Mesothelial cell of epicardium (in vitro differentiated cells): ENCODE data around the gene KRT38. TPM values are rescaled to one million over a fixed set of nuclear protein-coding genes. Genes with fewer than 3 reads are reported as not detected.

Experiments
- DNase-seq, 2 experiments: peaks; one replicate each; pipeline ENCODE4 v3.0.0; 2021; ENCODE audit warnings: low spot score in 2 of 2; ENCODE audit not compliant: unreplicated experiment in 2 of 2
- H3K27ac Mint-ChIP-seq: 2 replicates; pipeline ENCODE4 v1.8.0; 2021; ENCODE audit warnings: mixed read lengths
- H3K27me3 Mint-ChIP-seq: 2 replicates; pipeline ENCODE4 v1.8.0; 2021; ENCODE audit warnings: low read depth, mixed read lengths
- H3K36me3 Mint-ChIP-seq: 2 replicates; pipeline ENCODE4 v1.8.0; 2021; ENCODE audit warnings: mixed read lengths
- H3K4me1 Mint-ChIP-seq: 2 replicates; pipeline ENCODE4 v1.8.0; 2021; ENCODE audit warnings: mixed read lengths
- H3K4me3 Mint-ChIP-seq: 2 replicates; pipeline ENCODE4 v1.8.0; 2021; ENCODE audit warnings: mild to moderate bottlenecking, moderate library complexity, mixed read lengths
- H3K9me3 Mint-ChIP-seq: 2 replicates; pipeline ENCODE4 v1.8.0; 2021; ENCODE audit warnings: mixed read lengths
- CTCF ChIP-seq: fragments of 200-600 bp; sonication (generic); IDR thresholded peaks from one replicate; pipeline ENCODE4 v1.5.0; 2021; ENCODE audit warnings: antibody characterized with exemption; ENCODE audit not compliant: unreplicated experiment
- total RNA-seq: library from RNA; stranded (reverse); gene quantifications from 3 replicates; pipeline ENCODE4 v1.2.1, GENCODE V29; 2021

The KRT38 gene
- total RNA-seq, 1 donor from 2014 or later: not detected

GRCh38 chr17:41467561-41467960 lies 26.8 kb upstream of the KRT38 start:
- TF ChIP-seq CTCF: no peak
- Mint-ChIP-seq H3K4me1 (peaks cover 7% of the 10 kb centered on the region), H3K4me3 (no peak overlapping the region), H3K36me3 (peaks cover 3% of the 10 kb centered on the region), H3K9me3 (peaks cover 27% of the 10 kb centered on the region), H3K27ac (no peak overlapping the region), H3K27me3 (peaks cover 2% of the 10 kb centered on the region)
- DNase-seq: no peak

GRCh38 chr17:41466988-41467387 lies 26.2 kb upstream of the KRT38 start, which contains the start of gene KRT32:
Gene KRT32 (minus strand): TSS chr17:41467386. CDS start chr17:41467325, 61 bp downstream.
- Mint-ChIP-seq H3K27ac (no peak within 1 kb of the TSS), H3K9me3 (peaks cover 24% of the 10 kb centered on the region), H3K27me3 (peaks cover 2% of the 10 kb centered on the region), H3K4me3 (no peak within 1 kb of the TSS), H3K36me3 (peaks cover 3% of the 10 kb centered on the region), H3K4me1 (peaks cover 7% of the 10 kb centered on the region)
- no peak for DNase-seq
- no peak for TF ChIP-seq CTCF

GRCh38 chr17:41464682-41465081 lies 23.9 kb upstream of the KRT38 start:
- Mint-ChIP-seq H3K4me3 (no peak overlapping the region), H3K9me3 (peaks cover 12% of the 10 kb centered on the region), H3K27ac (no peak overlapping the region), H3K36me3 (peaks cover 3% of the 10 kb centered on the region), H3K27me3 (peaks cover 2% of the 10 kb centered on the region), H3K4me1 (peaks cover 15% of the 10 kb centered on the region)
- DNase-seq: no peak
- no peak for TF ChIP-seq CTCF

GRCh38 chr17:41464173-41464572 lies 23.4 kb upstream of the KRT38 start:
- no peak for DNase-seq
- no peak overlapping the region for H3K27ac Mint-ChIP-seq
- H3K27me3 Mint-ChIP-seq: peaks cover 2% of the 10 kb centered on the region
- no peak for TF ChIP-seq CTCF
- H3K9me3 Mint-ChIP-seq: peaks cover 12% of the 10 kb centered on the region
- no peak overlapping the region for H3K4me3 Mint-ChIP-seq
- H3K4me1 Mint-ChIP-seq: peaks cover 18% of the 10 kb centered on the region
- peaks cover 3% of the 10 kb centered on the region for H3K36me3 Mint-ChIP-seq

- H3K27me3 Mint-ChIP-seq: peaks cover 2% of the 10 kb centered on the region
- H3K4me3 Mint-ChIP-seq: no peak overlapping the region
- DNase-seq: no peak
- no peak overlapping the region for H3K27ac Mint-ChIP-seq
- no peak for TF ChIP-seq CTCF
- peaks cover 3% of the 10 kb centered on the region for H3K36me3 Mint-ChIP-seq
- H3K9me3 Mint-ChIP-seq: peaks cover 11% of the 10 kb centered on the region
- peaks cover 18% of the 10 kb centered on the region for H3K4me1 Mint-ChIP-seq
These were observed 23.0 kb upstream of the KRT38 start for GRCh38 chr17:41463746-41464145.

GRCh38 chr17:41462705-41463104 lies 21.9 kb upstream of the KRT38 start:
- Mint-ChIP-seq H3K27me3 (peaks cover 2% of the 10 kb centered on the region), H3K4me3 (no peak overlapping the region), H3K4me1 (peaks cover 28% of the 10 kb centered on the region), H3K27ac (no peak overlapping the region), H3K9me3 (peaks cover under 1% of the 10 kb centered on the region), H3K36me3 (peaks cover 1% of the 10 kb centered on the region)
- TF ChIP-seq CTCF: no peak
- no peak for DNase-seq
